Camera-type eye (tissue), 1 donor: Measurements from ENCODE around the gene NXPH4. TPM values are rescaled to one million over a fixed set of nuclear protein-coding genes. Genes with fewer than 3 reads are reported as not detected.

ENCODE experiments used
- total RNA-seq: library from RNA; depleted of rRNA; stranded (reverse); fragments of >200 nt; gene quantifications from one replicate; pipeline ENCODE4 v1.2.3, GENCODE V29; 2014

Gene NXPH4
- 23.4 TPM for total RNA-seq

DNA sequence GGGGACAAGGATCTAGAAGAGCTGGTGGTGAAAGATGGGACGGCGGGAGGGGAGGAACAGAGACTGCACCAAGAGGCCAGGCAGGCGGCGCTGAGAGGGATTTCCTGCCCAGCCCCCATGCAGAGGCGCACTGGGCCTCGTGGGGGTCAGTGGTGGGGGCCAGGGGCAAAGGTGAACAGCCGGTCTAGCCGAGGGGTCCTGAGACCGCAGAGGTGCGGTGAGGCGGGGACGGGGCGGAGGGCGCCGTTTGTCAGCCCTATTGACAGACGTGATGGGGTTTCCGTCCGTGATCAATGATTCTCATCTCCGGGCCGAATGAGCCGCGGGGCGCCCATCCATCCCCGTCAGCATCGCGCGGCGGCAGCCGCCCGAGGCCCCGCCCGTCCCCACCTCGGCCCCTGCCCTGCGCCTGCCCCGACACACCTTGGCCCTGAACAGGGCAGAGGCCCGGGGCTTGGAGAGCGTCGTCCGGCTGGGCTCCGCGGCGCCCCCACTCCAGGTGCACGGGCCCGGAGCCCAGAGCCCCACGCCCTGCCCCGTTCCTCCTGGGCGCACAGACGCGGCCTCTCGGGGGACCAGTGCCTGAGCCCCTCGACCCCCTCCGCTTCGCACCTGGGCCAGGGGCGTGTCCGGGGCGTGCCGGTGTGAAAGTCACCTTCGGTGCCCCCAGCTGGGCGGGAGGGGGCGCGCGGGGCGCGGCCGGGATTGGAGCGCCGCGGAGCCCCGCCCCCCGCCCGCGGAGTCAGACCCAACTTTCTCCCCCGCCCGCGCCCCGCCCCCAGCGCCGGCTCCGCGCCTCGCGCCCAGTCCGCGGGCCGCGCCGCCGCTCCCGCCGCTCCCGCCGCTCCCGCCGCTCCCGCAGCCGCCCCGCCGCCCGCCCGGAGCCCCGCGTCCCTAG is at the start of gene NXPH4:
Gene NXPH4, plus strand, starts transcription at position 781 of the 898 bp plus-strand sequence. CDS start 176 bp downstream, outside the sequence.

DNA sequence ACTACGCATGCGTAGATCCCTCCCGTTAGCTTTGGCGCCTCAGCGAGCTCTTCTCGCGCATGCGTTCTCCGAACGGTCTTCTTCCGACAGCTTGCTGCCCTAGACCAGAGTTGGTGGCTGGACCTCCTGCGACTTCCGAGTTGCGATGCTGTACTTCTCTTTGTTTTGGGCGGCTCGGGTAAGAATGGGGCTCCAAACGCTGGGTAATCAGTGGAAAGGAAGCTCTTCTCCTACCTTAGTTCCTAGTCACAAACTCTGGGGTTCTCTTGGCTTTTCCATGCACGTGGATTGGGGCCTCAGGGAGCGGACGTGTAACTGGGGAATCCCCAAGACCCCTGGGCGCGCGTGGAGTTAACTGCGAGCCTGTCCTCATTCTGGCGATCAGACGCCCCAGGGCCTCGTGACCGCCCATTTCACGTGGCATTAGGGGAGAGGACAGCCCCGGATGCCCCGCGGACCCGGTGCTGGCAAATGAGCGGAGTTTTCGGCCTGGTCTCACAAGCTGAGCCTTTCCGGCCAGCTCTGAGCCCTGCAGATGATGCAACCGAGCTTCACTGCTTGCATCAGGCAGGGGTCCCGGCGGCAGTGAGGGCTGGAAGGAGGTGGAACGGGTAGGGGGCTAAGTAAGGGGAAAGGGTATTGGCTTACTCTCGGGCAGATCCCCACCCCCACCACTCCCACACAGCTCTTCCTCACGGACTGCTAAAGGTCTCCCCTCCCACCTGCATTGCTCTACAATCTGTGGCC is 13.2 kb downstream of the NXPH4 start, which contains the start of gene SHMT2:
Gene SHMT2, plus strand, starts transcription at position 78 of the 747 bp plus-strand sequence. Its CDS starts 68 bp downstream, at position 146.

GRCh38 chr12:57250956-57251355 is 34.4 kb downstream of the NXPH4 start, which contains the start of gene STAC3:
Gene STAC3 (minus strand): TSS chr12:57251187. CDS start chr12:57249636, 1,551 bp downstream.

Other genes with a start within 250 kb of the NXPH4 start
- gene ZBTB39, start 210.2 kb upstream of the NXPH4 start, total RNA-seq = 11.5 TPM
- 0.93 TPM for gene TAC3, start 200.3 kb upstream of the NXPH4 start, total RNA-seq
- gene MYO1A, start 166.7 kb upstream of the NXPH4 start, total RNA-seq = not detected
- 16.1 TPM for gene NEMP1, start 138.0 kb upstream of the NXPH4 start, total RNA-seq
- 26.2 TPM for gene NAB2, start 127.7 kb upstream of the NXPH4 start, total RNA-seq
- 49.9 TPM for gene STAT6, start 105.4 kb upstream of the NXPH4 start, total RNA-seq
- 254 TPM for gene LRP1, start 88.3 kb upstream of the NXPH4 start, total RNA-seq
- gene LRP1-AS, start 69.2 kb upstream of the NXPH4 start, total RNA-seq = 3.4 TPM
- gene SHMT2, start 12.9 kb downstream of the NXPH4 start, total RNA-seq = 88.8 TPM
- 55.6 TPM for gene STAC3, start 34.4 kb downstream of the NXPH4 start, total RNA-seq
- gene R3HDM2, start 214.2 kb downstream of the NXPH4 start, total RNA-seq = 55.9 TPM
- gene INHBC, start 218.0 kb downstream of the NXPH4 start, total RNA-seq = not detected
- not detected for gene INHBE, start 238.5 kb downstream of the NXPH4 start, total RNA-seq
- gene GLI1, start 243.0 kb downstream of the NXPH4 start, total RNA-seq = 7.1 TPM